GM13977 (cell line): ENCODE measurements around the gene RNF223.
"Not testable (repeated sequence)": the region's sequence is repeated elsewhere in the genome, so short reads cannot be mapped to it uniquely, and the experiment has no call there.

Source experiments
- DNase-seq: peaks from one replicate; pipeline ENCODE4 v3.0.0; 2012; ENCODE audit warnings: low spot score
- CTCF ChIP-seq: IDR thresholded peaks from 2 replicates; pipeline ENCODE4 v1.5.1; 2012; ENCODE audit warnings: mild to moderate bottlenecking, control low read depth; ENCODE audit not compliant: insufficient read depth; ENCODE audit errors: extremely low read depth, missing control alignments
- in situ Hi-C: fragments of 300-500 bp; cut with MboI; formaldehyde crosslinking; loops from one replicate; pipeline ENCODE4 v1.12.0; 2022; ENCODE audit warnings: low sequenced_read_pairs, low pct_unique_long_range_greater_than_20kb, mixed read lengths, inconsistent platforms; ENCODE audit not compliant: unreplicated experiment

The RNF223 gene

GRCh38 chr1:1066403-1067283 lies 7.5 kb downstream of the RNF223 start:
- TF ChIP-seq CTCF: no peak
- in situ Hi-C loops: no loop called here
- DNase-seq: no peak

GRCh38 chr1:1065940-1066304 lies 8.2 kb downstream of the RNF223 start:
- in situ Hi-C loops: not testable (repeated sequence)

GRCh38 chr1:1065265-1065939 lies 8.7 kb downstream of the RNF223 start:
- no peak for DNase-seq
- TF ChIP-seq CTCF: no peak
- in situ Hi-C loops: no loop called here

More at GRCh38 chr1:1065940-1066304, 8.2 kb downstream of the RNF223 start:
- not testable (repeated sequence) for DNase-seq

GRCh38 chr1:1063945-1064831 lies 9.9 kb downstream of the RNF223 start:
- peak; percentile 95 for TF ChIP-seq CTCF
- DNase-seq: peak; percentile 95

GRCh38 chr1:1063261-1063944 lies 10.7 kb downstream of the RNF223 start:
- no peak for DNase-seq
- in situ Hi-C loops: no loop called here
- no peak for TF ChIP-seq CTCF

More at GRCh38 chr1:1063945-1064831, 9.9 kb downstream of the RNF223 start:
- in situ Hi-C loops: no loop called here

DNA sequence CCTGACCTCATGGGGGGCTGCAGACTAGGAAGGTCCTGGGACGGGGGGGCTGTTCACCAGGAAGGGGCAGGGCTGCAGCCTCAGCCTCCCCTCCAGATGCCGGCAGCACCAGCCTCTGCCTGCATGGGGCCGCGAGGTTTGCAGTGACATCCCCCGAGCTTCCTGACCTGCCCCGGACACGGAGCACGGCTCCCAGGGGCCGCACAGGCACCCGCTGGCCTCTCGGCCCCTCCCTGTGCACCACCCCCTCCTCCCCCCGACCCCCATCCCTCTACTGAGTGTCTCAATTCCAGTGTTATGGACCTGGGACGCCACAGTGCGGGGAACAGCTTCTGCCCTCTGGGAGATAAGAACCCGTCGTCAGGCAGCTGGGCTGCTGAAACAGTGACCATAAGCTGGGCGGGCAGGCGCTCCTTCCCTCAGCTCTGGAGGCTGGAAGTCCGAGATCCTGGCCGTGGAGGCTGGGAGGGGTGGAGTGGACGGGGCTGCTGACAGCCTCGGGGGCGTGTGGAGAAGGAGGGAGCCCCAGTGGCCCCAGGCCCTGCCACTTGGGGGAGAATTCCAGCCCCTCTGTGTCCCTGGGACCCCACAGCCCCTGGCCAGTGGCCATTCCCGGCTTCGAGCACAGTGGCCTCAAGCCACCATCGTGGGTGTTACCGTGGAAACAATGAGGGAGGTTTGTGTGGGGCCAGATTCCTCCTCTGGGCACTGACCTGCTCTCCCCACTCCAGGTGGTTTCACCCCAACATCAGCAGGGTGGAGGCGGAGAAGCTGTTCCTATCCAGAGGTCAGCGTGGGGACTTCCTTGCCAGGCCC lies 11.6 kb downstream of the RNF223 start:
- no peak for DNase-seq
- in situ Hi-C loops: no loop called here
- no peak for TF ChIP-seq CTCF
